Right kidney (tissue), 1 donor: ENCODE data around the gene ANTKMT.
"Not testable (repeated sequence)": the region's sequence is repeated elsewhere in the genome, so short reads cannot be mapped to it uniquely, and the experiment has no call there.

ENCODE experiments used
- DNase-seq: peaks from one replicate; pipeline ENCODE4 v3.0.0-alpha.2; 2016

The ANTKMT gene

GRCh38 chr16:741986-742629 lies 21.2 kb downstream of the ANTKMT start:
- DNase-seq = no peak

GRCh38 chr16:742894-743293 lies 21.9 kb downstream of the ANTKMT start:
- DNase-seq = not testable (repeated sequence)

DNA sequence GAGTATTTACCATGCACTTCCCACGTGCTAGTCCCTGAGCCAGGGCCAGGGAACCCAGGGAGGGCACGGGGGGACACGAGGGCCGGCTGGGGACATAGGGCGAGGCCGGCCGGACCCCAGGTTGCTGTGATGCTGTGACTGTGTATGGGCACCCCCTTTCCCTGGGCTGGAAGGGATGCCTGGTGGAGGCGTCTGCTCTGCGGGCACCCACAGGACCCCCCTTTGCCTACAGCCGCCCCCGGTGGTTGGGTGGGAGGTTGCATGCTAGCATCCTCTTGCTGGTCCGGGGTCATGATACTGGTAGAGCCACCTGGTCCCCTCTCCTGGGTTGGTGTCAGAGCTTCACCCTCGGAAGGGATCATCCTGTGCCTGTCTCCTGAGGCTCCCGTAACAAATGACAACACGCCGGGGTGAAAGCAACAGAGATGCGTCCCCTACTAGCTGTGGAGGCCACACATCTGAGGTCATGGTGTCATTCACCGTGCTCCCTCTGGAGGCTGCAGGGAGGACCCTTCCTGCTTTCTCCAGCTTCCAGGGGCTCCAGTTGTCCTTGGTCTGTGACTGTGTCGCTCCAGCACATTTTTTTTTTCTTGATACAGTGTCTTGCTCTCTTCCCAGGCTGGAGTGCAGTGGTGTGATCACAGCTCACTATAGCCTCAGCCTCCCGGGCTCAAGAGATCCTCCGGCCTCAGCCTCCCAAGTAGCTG lies 23.0 kb downstream of the ANTKMT start:
- DNase-seq = no peak

GRCh38 chr16:745739-746138 lies 24.8 kb downstream of the ANTKMT start:
- DNase-seq = no peak

DNA sequence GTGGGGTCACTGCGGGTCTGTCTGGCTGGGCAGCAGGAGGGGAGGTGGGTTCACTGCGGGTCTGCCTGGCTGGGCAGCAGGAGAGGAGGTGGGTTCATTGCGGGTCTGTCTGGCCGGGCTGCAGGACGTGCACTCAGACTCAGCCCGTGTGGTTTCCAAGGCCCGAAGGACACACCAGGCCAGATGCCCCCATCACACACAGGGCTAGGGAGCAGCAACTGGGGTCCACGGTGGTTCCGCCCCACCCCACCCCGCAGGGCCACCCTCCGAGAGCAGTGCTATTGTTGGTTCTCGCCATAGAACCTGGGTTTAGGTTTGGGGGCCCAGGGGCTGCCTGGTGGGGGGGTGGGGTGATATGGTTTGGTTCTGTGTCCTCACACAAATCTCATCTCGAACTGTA lies 25.7 kb downstream of the ANTKMT start:
- DNase-seq = no peak

DNA sequence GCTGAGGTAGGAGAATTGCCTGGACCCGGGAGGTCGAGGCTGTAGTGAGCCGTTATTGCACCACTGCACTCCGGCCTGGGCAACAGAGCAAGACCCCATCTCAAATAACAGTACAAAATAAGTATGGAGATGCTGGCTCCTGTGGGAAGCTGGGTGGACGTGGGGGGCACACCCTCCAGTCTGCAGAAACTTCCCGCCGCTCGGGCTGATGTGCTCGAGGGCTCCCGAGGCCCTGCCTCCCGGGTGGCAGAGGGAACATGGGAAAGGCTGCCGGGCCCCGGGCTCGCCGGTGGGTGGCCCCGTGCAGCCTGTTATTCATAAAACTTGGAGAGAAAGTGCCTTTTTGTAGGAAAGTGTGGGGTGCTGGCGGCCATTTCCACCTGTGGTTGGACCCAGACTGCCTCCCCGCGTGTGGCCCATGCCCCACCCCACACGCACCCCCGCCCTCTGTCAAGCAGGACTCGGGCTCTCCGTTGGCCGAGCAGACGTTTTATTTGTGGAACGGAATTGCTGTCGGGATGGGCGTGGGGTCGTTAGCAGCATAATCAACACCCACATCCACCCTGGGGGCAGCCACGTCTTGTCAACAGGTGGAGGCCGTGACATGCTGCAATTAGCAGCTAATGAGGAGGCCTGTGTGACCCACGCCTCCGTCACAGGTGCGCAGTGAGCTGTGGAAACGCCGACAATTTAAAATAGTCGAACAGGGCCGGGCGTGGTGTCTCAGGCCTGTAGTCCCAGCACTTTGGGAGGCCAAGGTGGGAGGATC lies 27.2 kb downstream of the ANTKMT start:
- no peak for DNase-seq

DNA sequence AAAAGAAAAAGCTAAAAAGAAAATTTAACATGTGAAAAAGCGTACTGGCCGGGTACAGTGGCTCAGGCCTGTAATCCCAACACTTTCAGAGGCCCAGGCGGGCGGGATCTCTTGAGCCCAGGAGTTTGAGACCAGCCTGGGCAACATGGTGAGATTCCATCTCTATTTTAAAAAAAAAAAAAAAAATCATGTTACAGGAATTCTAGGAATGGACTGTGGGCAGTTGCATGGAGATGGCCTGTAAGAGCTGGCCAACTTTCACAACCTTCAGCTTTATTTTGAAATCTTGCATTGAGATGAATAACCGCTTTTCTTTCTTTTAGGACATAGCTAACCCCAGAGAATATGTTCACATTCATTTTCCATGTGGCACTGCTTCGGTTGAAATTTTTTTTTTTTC lies 28.1 kb downstream of the ANTKMT start:
- no peak for DNase-seq

DNA sequence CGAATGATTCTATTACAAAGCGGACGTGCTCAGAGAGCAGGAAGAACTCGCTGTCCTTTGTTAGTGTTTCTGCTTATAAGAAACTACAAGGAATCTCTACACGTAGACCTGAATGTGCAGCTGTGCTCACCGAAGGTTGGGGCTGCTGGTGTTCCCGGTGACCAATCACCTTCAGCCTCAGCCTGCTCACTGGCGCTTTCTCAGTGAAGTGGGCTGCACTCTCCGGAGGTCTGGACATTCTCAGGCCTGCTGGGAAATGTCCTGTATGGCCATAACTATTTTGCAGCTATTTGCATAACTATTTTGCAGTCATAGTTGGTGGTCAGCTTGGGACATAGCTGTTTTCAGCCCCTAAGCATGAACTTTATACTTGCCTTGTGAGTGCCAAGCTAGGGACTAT lies 29.5 kb downstream of the ANTKMT start:
- DNase-seq = no peak

GRCh38 chr16:751152-752006 lies 30.4 kb downstream of the ANTKMT start:
- no peak for DNase-seq

DNA sequence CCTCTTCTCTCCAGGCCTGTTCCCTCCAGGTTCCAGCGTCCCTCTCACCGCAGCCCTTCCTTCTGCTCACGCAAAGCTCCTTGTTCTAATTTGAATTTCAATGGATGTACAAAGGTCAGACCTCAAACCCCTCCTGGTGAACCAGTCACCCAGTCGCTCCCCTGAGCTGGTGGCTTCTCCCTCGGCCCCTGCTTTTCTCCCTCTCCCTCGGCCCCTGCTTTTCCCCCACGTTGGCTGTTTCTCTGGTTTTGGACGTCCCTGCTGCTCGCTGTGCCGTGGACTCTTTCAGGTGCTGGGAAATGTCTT lies 31.0 kb downstream of the ANTKMT start:
- no peak for DNase-seq

- DNase-seq = not testable (repeated sequence)
Measured at GRCh38 chr16:754121-754607, 33.2 kb downstream of the ANTKMT start.

GRCh38 chr16:754656-755055 lies 33.7 kb downstream of the ANTKMT start:
- no peak for DNase-seq

DNA sequence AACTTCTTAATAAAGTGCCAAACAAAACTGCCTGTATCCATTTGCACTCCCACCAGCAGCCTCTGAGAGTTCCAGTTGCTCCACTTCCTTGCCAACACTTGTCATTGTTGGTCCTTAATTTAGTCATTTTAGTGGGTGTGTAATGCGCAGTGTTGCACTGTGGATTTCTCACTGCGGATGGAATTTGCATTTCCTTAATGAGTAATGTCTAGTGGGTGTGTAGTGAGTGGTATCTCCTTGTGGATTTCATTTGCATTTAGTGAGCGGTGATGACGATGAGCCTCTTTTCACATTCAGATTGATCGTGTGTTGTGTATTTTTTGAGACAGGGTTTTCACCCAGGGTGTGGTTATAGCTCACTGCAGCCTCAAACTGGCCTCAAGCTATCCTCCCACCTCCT lies 35.5 kb downstream of the ANTKMT start:
- DNase-seq = no peak

- no peak for DNase-seq
Measured at GRCh38 chr16:759110-759910, 38.4 kb downstream of the ANTKMT start.

- DNase-seq = no peak
Measured at GRCh38 chr16:760065-760464, 39.1 kb downstream of the ANTKMT start.

- peak; percentile 52 for DNase-seq
Measured at GRCh38 chr16:760545-761343, 39.8 kb downstream of the ANTKMT start, which contains the start of gene MSLN. Gene MSLN, plus strand, starts transcription at chr16:760734. Its CDS starts 1,947 bp downstream, at chr16:762681.

GRCh38 chr16:761625-762513 lies 40.9 kb downstream of the ANTKMT start:
- DNase-seq = no peak

- no peak for DNase-seq
Measured at GRCh38 chr16:762595-763268, 41.8 kb downstream of the ANTKMT start.
